ENCODE measurements around the gene SORCS3.

Gene SORCS3

DNA sequence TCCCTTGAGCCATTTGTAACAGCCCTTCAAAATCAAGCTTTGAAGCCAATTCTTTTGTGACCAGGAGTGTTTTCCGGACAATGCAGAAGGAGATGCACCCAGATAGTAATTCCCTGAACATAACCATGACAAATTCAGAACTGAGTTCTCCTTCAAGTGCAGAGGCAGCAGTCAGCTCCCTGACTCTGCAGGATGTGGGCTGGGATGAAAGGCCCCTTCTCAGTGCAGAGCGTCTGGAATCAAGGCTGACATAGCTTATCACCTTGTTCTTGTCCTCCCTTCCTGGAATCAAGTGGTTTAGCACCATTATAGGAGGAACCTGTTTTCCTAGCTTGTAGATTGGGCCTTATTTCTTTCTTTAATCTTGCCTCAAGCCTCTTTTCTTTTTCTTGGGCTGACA lies 143.4 kb downstream of the SORCS3 start:
- Histone ChIP-seq H3K9me3 (no peaks in the 10 kb centered on the region), H3K27ac (no peak overlapping the region), H3K4me3 (ENCODE audit: low read depth in 1 of 2, low read length in 1 of 2) (no peak overlapping the region), H3K36me3 (no peaks in the 10 kb centered on the region), H3K27me3 (no peaks in the 10 kb centered on the region), H3K4me1 (ENCODE audit: control insufficient read depth in 1 of 2, insufficient read depth in 1 of 2, low read depth in 1 of 2, low read length in 1 of 2) (no peaks in the 10 kb centered on the region)
- no peak for TF ChIP-seq CTCF (IDR thresholded peaks at IDR 0.05)

DNA sequence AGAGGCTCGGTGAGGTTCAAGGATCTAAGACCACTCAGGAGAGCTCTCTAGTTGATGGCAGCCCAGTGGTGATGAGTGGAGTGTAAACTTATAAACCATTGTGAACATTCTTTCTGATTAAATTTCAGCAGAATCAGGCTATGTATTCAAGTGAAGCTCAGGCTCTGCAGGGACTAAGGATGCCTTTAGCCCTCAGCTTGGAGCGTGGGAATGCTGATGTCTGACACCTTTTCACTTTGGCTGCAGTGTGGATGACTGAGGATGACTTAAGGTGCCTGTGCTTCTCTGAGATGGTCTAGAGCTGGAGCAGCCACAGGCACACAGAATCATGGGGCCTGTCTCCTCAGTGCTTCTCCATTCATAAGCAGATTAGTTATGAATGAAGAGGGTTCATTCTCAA lies 150.4 kb downstream of the SORCS3 start:
- H3K9me3 ChIP-seq, result no peaks in the 10 kb centered on the region
- no peak overlapping the region for H3K27ac ChIP-seq
- no peak overlapping the region for H3K4me3 ChIP-seq (ENCODE audit: low read depth in 1 of 2, low read length in 1 of 2)
- TF ChIP-seq CTCF (IDR thresholded peaks at IDR 0.05), result no peak
- no peaks in the 10 kb centered on the region for H3K4me1 ChIP-seq (ENCODE audit: control insufficient read depth in 1 of 2, insufficient read depth in 1 of 2, low read depth in 1 of 2, low read length in 1 of 2)
- no peaks in the 10 kb centered on the region for H3K27me3 ChIP-seq
- H3K36me3 ChIP-seq, result no peaks in the 10 kb centered on the region

GRCh38 chr10:104795411-104795810 lies 154.3 kb downstream of the SORCS3 start:
- no peaks in the 10 kb centered on the region for H3K36me3 ChIP-seq
- no peak overlapping the region for H3K4me3 ChIP-seq (ENCODE audit: low read depth in 1 of 2, low read length in 1 of 2)
- H3K27ac ChIP-seq, result no peak overlapping the region
- no peaks in the 10 kb centered on the region for H3K4me1 ChIP-seq (ENCODE audit: control insufficient read depth in 1 of 2, insufficient read depth in 1 of 2, low read depth in 1 of 2, low read length in 1 of 2)
- no peak for TF ChIP-seq CTCF (IDR thresholded peaks at IDR 0.05)
- H3K27me3 ChIP-seq, result no peaks in the 10 kb centered on the region
- no peaks in the 10 kb centered on the region for H3K9me3 ChIP-seq

- Histone ChIP-seq H3K9me3 (no peaks in the 10 kb centered on the region), H3K27me3 (no peaks in the 10 kb centered on the region), H3K4me3 (ENCODE audit: low read depth in 1 of 2, low read length in 1 of 2) (no peak overlapping the region), H3K36me3 (no peaks in the 10 kb centered on the region), H3K27ac (no peak overlapping the region), H3K4me1 (ENCODE audit: control insufficient read depth in 1 of 2, insufficient read depth in 1 of 2, low read depth in 1 of 2, low read length in 1 of 2) (no peaks in the 10 kb centered on the region)
- no peak for TF ChIP-seq CTCF (IDR thresholded peaks at IDR 0.05)
Observed at GRCh38 chr10:104796823-104797222, 155.7 kb downstream of the SORCS3 start.

DNA sequence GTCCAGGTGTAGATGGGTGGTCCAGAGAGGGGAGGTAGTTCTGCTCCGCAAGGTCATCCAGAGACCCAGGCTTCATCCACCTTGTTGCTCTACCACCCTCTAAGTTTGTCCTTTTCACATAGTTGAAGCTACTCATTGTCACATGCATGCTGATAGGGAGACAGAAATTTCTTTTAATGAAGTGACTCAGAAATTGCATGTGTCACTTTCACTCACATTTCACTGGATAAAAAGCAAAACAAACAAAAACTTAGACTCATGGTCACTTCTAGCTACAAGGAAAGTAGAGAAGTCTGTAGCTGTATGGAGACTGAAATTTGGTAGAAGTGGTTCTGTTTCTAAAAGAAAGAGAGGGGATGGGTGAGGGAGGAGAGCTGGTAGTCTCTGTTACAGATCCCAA lies 161.9 kb downstream of the SORCS3 start:
- TF ChIP-seq CTCF (IDR thresholded peaks at IDR 0.05), result no peak
- no peak overlapping the region for H3K27ac ChIP-seq

GRCh38 chr10:104804880-104805279 lies 163.8 kb downstream of the SORCS3 start:
- Histone ChIP-seq H3K4me1 (ENCODE audit: control insufficient read depth in 1 of 2, insufficient read depth in 1 of 2, low read depth in 1 of 2, low read length in 1 of 2) (no peaks in the 10 kb centered on the region), H3K36me3 (no peaks in the 10 kb centered on the region), H3K9me3 (no peaks in the 10 kb centered on the region), H3K27ac (no peak overlapping the region), H3K27me3 (no peaks in the 10 kb centered on the region), H3K4me3 (ENCODE audit: low read depth in 1 of 2, low read length in 1 of 2) (no peak overlapping the region)
- no peak for TF ChIP-seq CTCF (IDR thresholded peaks at IDR 0.05)

More for the DNA sequence above, 161.9 kb downstream of the SORCS3 start:
- Histone ChIP-seq H3K27me3 (no peaks in the 10 kb centered on the region), H3K4me1 (ENCODE audit: control insufficient read depth in 1 of 2, insufficient read depth in 1 of 2, low read depth in 1 of 2, low read length in 1 of 2) (no peaks in the 10 kb centered on the region), H3K36me3 (no peaks in the 10 kb centered on the region), H3K4me3 (ENCODE audit: low read depth in 1 of 2, low read length in 1 of 2) (no peak overlapping the region), H3K9me3 (no peaks in the 10 kb centered on the region)

Measured in neutrophil (primary cell).